Lung (tissue), 12 donors: Measurements from ENCODE around the gene CNP. TPM values are rescaled to one million over a fixed set of nuclear protein-coding genes. Genes with fewer than 3 reads are reported as not detected.

Experiments
- ATAC-seq: fragments of 200-7000 bp; cut with Tn5 transposase; one replicate; pipeline ENCODE4 v1.9.1; 2020; ENCODE audit warnings: moderate number of reproducible peaks; ENCODE audit not compliant: insufficient read depth, low FRiP score
- DNase-seq, 3 donors: peaks; one replicate each; pipeline ENCODE4 v3.0.0-alpha.2; 2013 to 2017
- H3K27ac ChIP-seq, 2 donors: one replicate each; pipeline ENCODE4 v1.5.1; 2013; ENCODE audit warnings: mild to moderate bottlenecking in 2 of 2, moderate library complexity in 2 of 2, control low read depth in 1 of 2, inconsistent platforms in 1 of 2, low read depth in 1 of 2, low read length in 1 of 2
- H3K27me3 ChIP-seq, 3 donors: one replicate each; pipeline ENCODE4 v1.5.1; 2013; ENCODE audit warnings: low read length in 2 of 3; ENCODE audit not compliant: control insufficient read depth in 3 of 3, insufficient read depth in 3 of 3
- H3K36me3 ChIP-seq, 4 donors: one replicate each; pipeline ENCODE4 v1.5.1; 2013; ENCODE audit warnings: low read length in 4 of 4, mild to moderate bottlenecking in 1 of 4, moderate library complexity in 1 of 4; ENCODE audit not compliant: control insufficient read depth in 4 of 4, insufficient read depth in 4 of 4
- H3K4me1 ChIP-seq, 5 donors: one replicate each; pipeline ENCODE4 v1.5.1; 2013; ENCODE audit warnings: low read length in 5 of 5, mild to moderate bottlenecking in 2 of 5, moderate library complexity in 1 of 5; ENCODE audit not compliant: control insufficient read depth in 5 of 5, insufficient read depth in 5 of 5
- H3K4me3 ChIP-seq: one replicate; pipeline ENCODE4 v1.5.1; 2013; ENCODE audit warnings: mild to moderate bottlenecking, control low read depth, moderate library complexity
- H3K9ac ChIP-seq, 2 donors: one replicate each; pipeline ENCODE4 v1.5.1; 2013; ENCODE audit warnings: low read length in 2 of 2, control low read depth in 1 of 2; ENCODE audit not compliant: insufficient read depth in 1 of 2
- H3K9me3 ChIP-seq, 4 donors: one replicate each; pipeline ENCODE4 v1.5.1; 2013; ENCODE audit warnings: low read length in 3 of 4, mild to moderate bottlenecking in 1 of 4, moderate library complexity in 1 of 4; ENCODE audit not compliant: control insufficient read depth in 4 of 4, insufficient read depth in 3 of 4
- CTCF ChIP-seq: IDR thresholded peaks from 2 replicates; pipeline ENCODE4 v1.5.1; 2012; ENCODE audit warnings: mild to moderate bottlenecking; ENCODE audit errors: control extremely low read depth, extremely low read depth
- WGBS, 2 donors: extraction: QIAGEN DNeasy Blood & Tissue Kit; methylation state at CpG; one replicate each; pipeline ENCODE4 v1.1.7; 2013; 5-methylcytosine and 5-hydroxymethylcytosine counted together
- polyA plus RNA-seq, 2 donors: library from polyadenylated mRNA; stranded (reverse); fragments of 200-250 nt; gene quantifications; one replicate each; pipeline ENCODE4 v1.2.1, GENCODE V29; 2013
- total RNA-seq, 2 donors: library from RNA; depleted of rRNA in 1 of 2; stranded (reverse); fragments of >200 nt in 1 of 2; gene quantifications; one replicate each; pipeline ENCODE4 v1.2.1, GENCODE V29; 2014 to 2021
- donor health status: control.
- donor health status: control.
- donor health status: Bipolar disorder and iron deficiency.
- donor health status: healthy.
- donor health status: DM: yes; HTN: yes; CAD: no.

CNP gene
- total and polyA plus RNA-seq, 4 donors, result 32.3 to 53.5 (median 33.9) TPM

- peaks cover 0 to 10% (median 0%) of the 10 kb centered on the region in 5 donors for H3K4me1 ChIP-seq
- DNase-seq, result no peak
- no peak for ATAC-seq
- no peaks in the 10 kb centered on the region for H3K9me3 ChIP-seq
- TF ChIP-seq CTCF, result no peak
- no peak overlapping the region for H3K9ac ChIP-seq
- WGBS, 2 donors, result 45 to 64% methylated on average over 2 of the region's 2 CpGs
- H3K4me3 ChIP-seq, result no peak overlapping the region
- H3K27me3 ChIP-seq, result no peaks in the 10 kb centered on the region
- no peak overlapping the region for H3K27ac ChIP-seq
- no peaks in the 10 kb centered on the region for H3K36me3 ChIP-seq
Measured at GRCh38 chr17:41959030-41959335, 7.6 kb upstream of the CNP start.

DNA sequence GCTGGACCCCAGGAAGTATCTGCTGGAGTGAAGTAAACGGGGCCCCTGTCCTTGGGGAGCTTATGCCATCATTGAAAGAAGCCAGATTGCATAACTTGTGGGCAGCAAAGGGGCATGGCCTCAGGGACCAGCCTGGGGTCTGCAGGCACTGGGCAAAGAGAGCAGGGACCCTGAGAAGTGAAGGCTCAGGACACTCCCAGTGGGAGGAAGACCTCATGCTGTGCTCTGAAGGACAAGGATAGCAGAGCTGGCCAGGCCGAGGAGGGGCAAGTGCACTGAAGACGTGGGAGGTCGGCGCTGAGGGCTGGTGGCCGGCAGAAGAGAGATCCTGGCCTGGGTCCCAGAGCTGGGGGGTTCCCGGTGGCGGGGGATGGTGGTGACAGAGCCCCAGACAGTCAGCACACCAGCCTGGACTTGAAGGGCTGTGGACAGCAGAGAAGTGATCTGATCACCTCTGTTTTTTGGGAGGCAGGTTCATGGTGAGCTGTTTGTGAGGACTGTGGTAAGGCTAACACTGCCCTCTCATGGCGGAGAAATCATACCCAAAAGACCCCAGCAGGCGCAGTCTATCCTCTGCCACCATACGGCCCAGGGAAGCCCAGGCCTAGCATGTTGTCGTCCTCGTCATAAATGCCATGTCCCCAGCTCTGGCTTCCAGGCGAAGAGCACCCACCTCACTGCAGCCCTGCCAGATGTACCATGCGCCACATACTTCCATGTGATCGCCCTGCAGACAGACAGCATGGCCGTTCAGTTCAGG, 7.1 kb upstream of the CNP start:
- no peak overlapping the region for H3K9ac ChIP-seq
- no peaks in the 10 kb centered on the region for H3K36me3 ChIP-seq
- H3K27ac ChIP-seq, result no peak overlapping the region
- H3K9me3 ChIP-seq, result no peaks in the 10 kb centered on the region
- H3K27me3 ChIP-seq, result no peaks in the 10 kb centered on the region
- TF ChIP-seq CTCF, result no peak
- peaks cover 0 to 10% (median 0%) of the 10 kb centered on the region in 5 donors for H3K4me1 ChIP-seq
- no peak for ATAC-seq
- H3K4me3 ChIP-seq, result no peak overlapping the region
- WGBS, 2 donors, result 60 to 61% methylated on average over 17 of the region's 17 CpGs
- DNase-seq, result peak; percentile 41 to 45 (median 44)

DNA sequence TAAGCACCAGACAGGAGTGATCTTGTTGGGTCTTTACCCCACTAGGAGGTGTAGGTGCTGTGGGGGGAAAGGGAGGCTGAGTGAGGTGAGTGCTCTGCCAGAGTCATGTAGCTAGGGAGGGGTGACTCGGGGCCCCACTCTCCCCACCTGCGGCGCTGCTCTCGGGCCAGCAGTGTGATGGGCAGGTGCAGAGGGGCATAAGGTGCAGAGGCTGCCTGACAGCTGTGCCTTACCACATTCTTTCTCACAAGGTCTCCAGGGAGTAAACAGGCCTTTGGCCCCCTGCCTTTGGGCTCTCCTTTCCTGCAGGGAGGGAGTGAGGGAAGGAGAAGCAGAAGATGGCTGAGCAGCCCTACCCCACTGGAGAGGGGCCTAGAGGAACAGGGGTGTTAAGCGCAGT, 4.5 kb upstream of the CNP start:
- Histone ChIP-seq H3K36me3 (no peaks in the 10 kb centered on the region), H3K9me3 (no peaks in the 10 kb centered on the region), H3K27ac (no peak overlapping the region), H3K27me3 (no peaks in the 10 kb centered on the region), H3K9ac (no peak overlapping the region), H3K4me1 (peaks cover 0 to 24% (median 3%) of the 10 kb centered on the region in 5 donors), H3K4me3 (no peak overlapping the region)
- DNase-seq (no peak), ATAC-seq (no peak)
- WGBS, 2 donors, result 85 to 91% methylated on average over 5 of the region's 5 CpGs
- TF ChIP-seq CTCF, result no peak
